ENCODE data around the gene ADCY2.

- TF ChIP-seq CTCF (conservative IDR thresholded peaks at IDR 0.05; ENCODE audit: low read depth, low read length) = no peak
- no peak for TF ChIP-seq EZH2 (IDR thresholded peaks at IDR 0.05; ENCODE audit: borderline replicate concordance, low read depth, low read length, poor library complexity, severe bottlenecking)
Observed at GRCh38 chr5:7610531-7611177, 214.7 kb downstream of the ADCY2 start.
